WTC11 (cell line): ENCODE results near the gene RECQL5. TPM values are rescaled to one million over a fixed set of nuclear protein-coding genes. Genes with fewer than 3 reads are reported as not detected.

Experiments
- ATAC-seq: fragments of 200-7000 bp; cut with Tn5 transposase; 2 replicates; pipeline ENCODE4 v1.10.0; 2021; ENCODE audit warnings: mild to moderate bottlenecking, moderate library complexity
- CTCF ChIA-PET: fragments of 300-600 bp; sonication (Branson Sonifier 250); formaldehyde crosslinking; loops from one replicate; lab custom pipeline; 2021; ENCODE audit warnings: antibody characterized with exemption; lab: Charles Lee
- POLR2A ChIA-PET: fragments of 350-600 bp; sonication (Branson Sonifier 250); formaldehyde crosslinking; loops from one replicate; lab custom pipeline; 2021; ENCODE audit warnings: antibody characterized with exemption; lab: Charles Lee
- DNase-seq: peaks from one replicate; pipeline ENCODE4 v3.0.0; 2021; ENCODE audit warnings: low spot score
- H3K27ac Mint-ChIP-seq: 2 replicates; pipeline ENCODE4 v1.8.0; 2021; ENCODE audit warnings: mixed read lengths
- H3K27me3 Mint-ChIP-seq: 2 replicates; pipeline ENCODE4 v1.8.0; 2021; ENCODE audit warnings: low read depth, mild to moderate bottlenecking, moderate library complexity, mixed read lengths
- H3K36me3 Mint-ChIP-seq: 2 replicates; pipeline ENCODE4 v1.8.0; 2021; ENCODE audit warnings: mixed read lengths
- H3K4me1 Mint-ChIP-seq: 2 replicates; pipeline ENCODE4 v1.8.0; 2022; ENCODE audit warnings: mixed read lengths
- H3K4me3 Mint-ChIP-seq: 2 replicates; pipeline ENCODE4 v1.8.0; 2021; ENCODE audit warnings: mild to moderate bottlenecking, moderate library complexity, mixed read lengths
- H3K9me3 Mint-ChIP-seq: 2 replicates; pipeline ENCODE4 v1.8.0; 2021; ENCODE audit warnings: mixed read lengths
- ATF6 ChIP-seq: sonication (generic); formaldehyde crosslinking; IDR thresholded peaks from 2 replicates; pipeline ENCODE4 v1.8.1; 2023; ENCODE audit warnings: mild to moderate bottlenecking, missing genetic modification reagents
- E2F1 ChIP-seq: sonication (generic); formaldehyde crosslinking; IDR thresholded peaks from 2 replicates; pipeline ENCODE4 v1.8.0; 2022; ENCODE audit warnings: mild to moderate bottlenecking, missing genetic modification reagents
- EMX1 ChIP-seq: fragments of 250-450 bp; sonication (Bioruptor Pico); IDR thresholded peaks from 2 replicates; pipeline ENCODE4 v1.8.0; 2021; ENCODE audit warnings: mild to moderate bottlenecking
- FOXJ3 ChIP-seq: sonication (generic); formaldehyde crosslinking; IDR thresholded peaks from 2 replicates; pipeline ENCODE4 v1.9.0; 2021; ENCODE audit warnings: missing genetic modification reagents, mild to moderate bottlenecking, borderline replicate concordance
- GABPB1 ChIP-seq: sonication (generic); formaldehyde crosslinking; IDR thresholded peaks from 2 replicates; pipeline ENCODE4 v1.8.1; 2023; ENCODE audit warnings: mild to moderate bottlenecking, missing genetic modification reagents
- HMGA2 ChIP-seq: fragments of 250-450 bp; sonication (Bioruptor Pico); IDR thresholded peaks from 2 replicates; pipeline ENCODE4 v1.4.0; 2021; ENCODE audit warnings: mild to moderate bottlenecking, moderate library complexity
- HMGXB4 ChIP-seq: sonication (generic); formaldehyde crosslinking; IDR thresholded peaks from 2 replicates; pipeline ENCODE4 v1.8.1; 2023; ENCODE audit warnings: mild to moderate bottlenecking, moderate library complexity, missing genetic modification reagents
- MXD4 ChIP-seq: fragments of 250-450 bp; sonication (Bioruptor Pico); IDR thresholded peaks from 2 replicates; pipeline ENCODE4 v1.8.0; 2021; ENCODE audit warnings: mild to moderate bottlenecking, moderate library complexity, borderline replicate concordance
- NR3C1 ChIP-seq: sonication (generic); formaldehyde crosslinking; conservative IDR thresholded peaks from 2 replicates; pipeline ENCODE4 v1.8.1; 2023; ENCODE audit warnings: low read depth, mild to moderate bottlenecking, missing genetic modification reagents
- SOX15 ChIP-seq: fragments of 250-450 bp; sonication (Bioruptor Pico); IDR thresholded peaks from 2 replicates; pipeline ENCODE4 v1.9.0; 2021; ENCODE audit warnings: mild to moderate bottlenecking
- ZNF138 ChIP-seq: sonication (generic); formaldehyde crosslinking; conservative IDR thresholded peaks from 2 replicates; pipeline ENCODE4 v1.8.1; 2022; ENCODE audit warnings: mild to moderate bottlenecking, moderate library complexity, missing genetic modification reagents
- ZNF317 ChIP-seq: sonication (generic); formaldehyde crosslinking; IDR thresholded peaks from 2 replicates; pipeline ENCODE4 v1.8.1; 2023; ENCODE audit warnings: low read depth, mild to moderate bottlenecking, moderate library complexity, missing genetic modification reagents, borderline replicate concordance
- ZNF425 ChIP-seq: fragments of 250-450 bp; sonication (Bioruptor Pico); conservative IDR thresholded peaks from 2 replicates; pipeline ENCODE4 v1.9.0; 2021; ENCODE audit warnings: mild to moderate bottlenecking
- total RNA-seq: library from RNA; stranded (reverse); gene quantifications from 3 replicates; pipeline ENCODE4 v1.2.3, GENCODE V29; 2021

Gene RECQL5
- total RNA-seq, 1 experiment from 2014 or later: 51.0 TPM

GRCh38 chr17:75647061-75647460, 19.9 kb downstream of the RECQL5 start (continued):
- TF ChIP-seq HMGA2 (CRISPR knock-in tag): no peak
- TF ChIP-seq ATF6 (CRISPR knock-in tag): no peak
- no peak for TF ChIP-seq FOXJ3 (CRISPR knock-in tag)
- TF ChIP-seq ZNF138: no peak
- TF ChIP-seq E2F1 (CRISPR knock-in tag): no peak

- DNase-seq: no peak
- TF ChIP-seq EMX1 (CRISPR knock-in tag) (no peak), ZNF425 (no peak)
- POLR2A ChIA-PET: no interaction called here
- Mint-ChIP-seq H3K36me3 (peaks cover 21% of the 10 kb centered on the region), H3K27me3 (no peaks in the 10 kb centered on the region), H3K9me3 (no peaks in the 10 kb centered on the region), H3K27ac (no peak overlapping the region), H3K4me1 (peaks cover 18% of the 10 kb centered on the region), H3K4me3 (no peak overlapping the region)
- CTCF ChIA-PET: interaction anchor here (0.8 to 22.8 kb wide), 7 partner anchors 13 to 107 kb away, joined by 3 to 456 read pairs (median 12); partner anchors contain the start of gene SMIM5
- no peak for ATAC-seq
These were observed 20.3 kb downstream of the RECQL5 start for GRCh38 chr17:75646638-75646992.

- Mint-ChIP-seq H3K9me3 (no peaks in the 10 kb centered on the region), H3K4me3 (no peak overlapping the region), H3K27ac (peak overlapping the region; percentile 57), H3K27me3 (no peaks in the 10 kb centered on the region), H3K4me1 (peaks cover 18% of the 10 kb centered on the region), H3K36me3 (peaks cover 16% of the 10 kb centered on the region)
- DNase-seq (no peak), ATAC-seq (no peak)
- TF ChIP-seq GABPB1 (CRISPR knock-in tag): 0 out of 2 replicates have a peak, but pooled peaks have one; percentile 10
- TF ChIP-seq ZNF317 (CRISPR knock-in tag): no peak
- no peak for TF ChIP-seq NR3C1
- no peak for TF ChIP-seq HMGXB4 (CRISPR knock-in tag)
- no peak for TF ChIP-seq SOX15 (CRISPR knock-in tag)
- TF ChIP-seq MXD4 (CRISPR knock-in tag): no peak
- ChIA-PET CTCF (interaction anchor here (0.8 to 22.8 kb wide), 8 partner anchors 13 to 107 kb away, joined by 3 to 456 read pairs (median 9); partner anchors contain the start of gene SMIM5), POLR2A (no interaction called here)
These were observed 20.9 kb downstream of the RECQL5 start for GRCh38 chr17:75645889-75646637.
